COLO829 (cell line): ENCODE measurements around the gene ZNF768.
"Not testable (repeated sequence)": the region's sequence is repeated elsewhere in the genome, so short reads cannot be mapped to it uniquely, and the experiment has no call there.

Experiments used
- DNase-seq: peaks from one replicate; pipeline ENCODE4 v3.0.0; 2012; ENCODE audit warnings: low spot score

Gene ZNF768

GRCh38 chr16:30555315-30556124 lies 29.2 kb upstream of the ZNF768 start:
- no peak for DNase-seq

- no peak for DNase-seq
Measured at GRCh38 chr16:30554557-30555314, 28.4 kb upstream of the ZNF768 start.

- DNase-seq = no peak
Measured at GRCh38 chr16:30553393-30553899, 27.1 kb upstream of the ZNF768 start.

GRCh38 chr16:30552956-30553355 lies 26.6 kb upstream of the ZNF768 start:
- no peak for DNase-seq

GRCh38 chr16:30551781-30552180 lies 25.4 kb upstream of the ZNF768 start:
- no peak for DNase-seq

GRCh38 chr16:30548416-30549253 lies 22.3 kb upstream of the ZNF768 start:
- no peak for DNase-seq

GRCh38 chr16:30546115-30546514 lies 19.7 kb upstream of the ZNF768 start:
- DNase-seq = no peak

GRCh38 chr16:30543067-30543466 lies 16.7 kb upstream of the ZNF768 start:
- no peak for DNase-seq

- no peak for DNase-seq
Measured at GRCh38 chr16:30541502-30542329, 15.3 kb upstream of the ZNF768 start.

- not testable (repeated sequence) for DNase-seq
Measured at GRCh38 chr16:30540916-30541464, 14.6 kb upstream of the ZNF768 start.

- not testable (repeated sequence) for DNase-seq
Measured at GRCh38 chr16:30539986-30540526, 13.7 kb upstream of the ZNF768 start.

GRCh38 chr16:30539000-30539964 lies 12.9 kb upstream of the ZNF768 start:
- no peak for DNase-seq

- DNase-seq = not testable (repeated sequence)
Measured at GRCh38 chr16:30536391-30537024, 10.1 kb upstream of the ZNF768 start.

- DNase-seq = no peak
Measured at GRCh38 chr16:30535777-30536190, 9.4 kb upstream of the ZNF768 start.

GRCh38 chr16:30535106-30535776 lies 8.9 kb upstream of the ZNF768 start:
- no peak for DNase-seq

- peak; percentile 70 for DNase-seq
Measured at GRCh38 chr16:30534368-30535105, 8.2 kb upstream of the ZNF768 start, which contains the start of gene ZNF747. TSS of gene ZNF747 (minus strand) at chr16:30534858. CDS start at chr16:30534679, 179 bp downstream.

GRCh38 chr16:30533748-30534367 lies 7.5 kb upstream of the ZNF768 start:
- DNase-seq = no peak
